Measurements from ENCODE around the gene FADS1.

DNA sequence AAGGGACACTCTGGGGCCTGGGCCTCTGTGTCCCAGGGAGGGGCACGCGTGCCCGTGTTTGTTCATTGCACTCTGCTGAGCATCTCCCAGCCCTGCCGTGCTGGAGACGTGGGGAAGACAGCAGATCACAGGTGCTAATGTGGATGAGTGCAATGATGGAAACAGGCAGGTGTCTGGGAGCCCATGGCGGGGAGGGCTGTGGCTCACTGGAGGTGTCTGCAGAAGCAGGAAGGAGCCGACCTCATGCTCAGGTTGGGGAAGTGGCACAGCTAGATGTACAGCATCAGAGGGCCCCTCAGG is 32.3 kb downstream of the FADS1 start:
- TF ChIP-seq, protein P1, sequence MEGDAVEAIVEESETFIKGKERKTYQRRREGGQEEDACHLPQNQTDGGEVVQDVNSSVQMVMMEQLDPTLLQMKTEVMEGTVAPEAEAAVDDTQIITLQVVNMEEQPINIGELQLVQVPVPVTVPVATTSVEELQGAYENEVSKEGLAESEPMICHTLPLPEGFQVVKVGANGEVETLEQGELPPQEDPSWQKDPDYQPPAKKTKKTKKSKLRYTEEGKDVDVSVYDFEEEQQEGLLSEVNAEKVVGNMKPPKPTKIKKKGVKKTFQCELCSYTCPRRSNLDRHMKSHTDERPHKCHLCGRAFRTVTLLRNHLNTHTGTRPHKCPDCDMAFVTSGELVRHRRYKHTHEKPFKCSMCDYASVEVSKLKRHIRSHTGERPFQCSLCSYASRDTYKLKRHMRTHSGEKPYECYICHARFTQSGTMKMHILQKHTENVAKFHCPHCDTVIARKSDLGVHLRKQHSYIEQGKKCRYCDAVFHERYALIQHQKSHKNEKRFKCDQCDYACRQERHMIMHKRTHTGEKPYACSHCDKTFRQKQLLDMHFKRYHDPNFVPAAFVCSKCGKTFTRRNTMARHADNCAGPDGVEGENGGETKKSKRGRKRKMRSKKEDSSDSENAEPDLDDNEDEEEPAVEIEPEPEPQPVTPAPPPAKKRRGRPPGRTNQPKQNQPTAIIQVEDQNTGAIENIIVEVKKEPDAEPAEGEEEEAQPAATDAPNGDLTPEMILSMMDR (IDR thresholded peaks at IDR 0.05): no peak
- TF ChIP-seq POLR2AphosphoS5 (IDR thresholded peaks at IDR 0.05): no peak
- TF ChIP-seq EP300 (IDR thresholded peaks at IDR 0.05): no peak
- no peak for TF ChIP-seq POLR2A (IDR thresholded peaks at IDR 0.05)
